Nephron (organoid): Measurements from ENCODE around the gene CEP85L.

Experiments used
- H3K27ac Mint-ChIP-seq, 3 experiments: 2 replicates each; pipeline ENCODE4 v1.8.0; 2020; ENCODE audit warnings: mixed read lengths in 3 of 3, mild to moderate bottlenecking in 2 of 3, moderate library complexity in 1 of 3
- H3K27me3 Mint-ChIP-seq: 2 replicates; pipeline ENCODE4 v1.8.0; 2021; ENCODE audit warnings: low read depth, mild to moderate bottlenecking, moderate library complexity, mixed read lengths
- H3K36me3 Mint-ChIP-seq: 2 replicates; pipeline ENCODE4 v1.8.0; 2020; ENCODE audit warnings: low read depth, mixed read lengths
- H3K4me1 Mint-ChIP-seq: 2 replicates; pipeline ENCODE4 v1.8.0; 2020; ENCODE audit warnings: mixed read lengths
- H3K4me3 Mint-ChIP-seq, 3 experiments: 2 replicates each; pipeline ENCODE4 v1.8.0; 2020; ENCODE audit warnings: mild to moderate bottlenecking in 3 of 3, mixed read lengths in 3 of 3, moderate library complexity in 2 of 3
- H3K9me3 Mint-ChIP-seq: 2 replicates; pipeline ENCODE4 v1.8.0; 2020; ENCODE audit warnings: mixed read lengths
- TF ChIP-seq, protein P1 (sequence below), 3 experiments: fragments of 200-600 bp; sonication (generic); IDR thresholded peaks; one replicate each; pipeline ENCODE4 v1.5.0; 2021; ENCODE audit warnings: antibody characterized with exemption in 3 of 3; ENCODE audit not compliant: unreplicated experiment in 3 of 3

The CEP85L gene

GRCh38 chr6:118589649-118590365 lies 61.6 kb downstream of the CEP85L start:
- Mint-ChIP-seq H3K9me3 (no peaks in the 10 kb centered on the region), H3K4me1 (peaks cover 29% of the 10 kb centered on the region), H3K4me3 (no peak overlapping the region), H3K36me3 (no peaks in the 10 kb centered on the region), H3K27me3 (no peaks in the 10 kb centered on the region), H3K27ac (peak overlapping the region in 1 of 3 experiments; percentile 16)
- TF ChIP-seq, protein P1, sequence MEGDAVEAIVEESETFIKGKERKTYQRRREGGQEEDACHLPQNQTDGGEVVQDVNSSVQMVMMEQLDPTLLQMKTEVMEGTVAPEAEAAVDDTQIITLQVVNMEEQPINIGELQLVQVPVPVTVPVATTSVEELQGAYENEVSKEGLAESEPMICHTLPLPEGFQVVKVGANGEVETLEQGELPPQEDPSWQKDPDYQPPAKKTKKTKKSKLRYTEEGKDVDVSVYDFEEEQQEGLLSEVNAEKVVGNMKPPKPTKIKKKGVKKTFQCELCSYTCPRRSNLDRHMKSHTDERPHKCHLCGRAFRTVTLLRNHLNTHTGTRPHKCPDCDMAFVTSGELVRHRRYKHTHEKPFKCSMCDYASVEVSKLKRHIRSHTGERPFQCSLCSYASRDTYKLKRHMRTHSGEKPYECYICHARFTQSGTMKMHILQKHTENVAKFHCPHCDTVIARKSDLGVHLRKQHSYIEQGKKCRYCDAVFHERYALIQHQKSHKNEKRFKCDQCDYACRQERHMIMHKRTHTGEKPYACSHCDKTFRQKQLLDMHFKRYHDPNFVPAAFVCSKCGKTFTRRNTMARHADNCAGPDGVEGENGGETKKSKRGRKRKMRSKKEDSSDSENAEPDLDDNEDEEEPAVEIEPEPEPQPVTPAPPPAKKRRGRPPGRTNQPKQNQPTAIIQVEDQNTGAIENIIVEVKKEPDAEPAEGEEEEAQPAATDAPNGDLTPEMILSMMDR (IDR thresholded peaks at IDR 0.05; ENCODE audit: unreplicated experiment in 3 of 3), result no peak

DNA sequence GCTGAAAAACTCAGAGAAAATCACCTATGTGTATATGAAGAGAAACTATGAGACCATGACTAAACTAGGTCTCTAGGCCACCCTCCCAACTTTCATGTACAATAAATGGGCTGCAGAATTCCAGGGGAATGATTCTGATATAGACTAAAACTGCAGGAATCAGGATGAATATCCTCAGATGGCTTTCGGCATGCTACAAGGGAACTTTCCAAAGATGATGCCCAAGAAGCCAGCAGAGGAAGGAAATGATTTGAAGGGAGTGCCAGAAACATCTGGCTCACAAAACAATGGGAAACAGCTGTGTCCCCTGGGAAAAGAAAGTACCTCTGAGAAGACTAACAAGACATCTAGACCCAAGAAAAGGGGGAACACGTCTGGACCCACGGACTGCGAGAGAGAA lies 62.2 kb downstream of the CEP85L start:
- Mint-ChIP-seq H3K27me3 (no peaks in the 10 kb centered on the region), H3K27ac (peak overlapping the region in 1 of 3 experiments; percentile 21), H3K36me3 (no peaks in the 10 kb centered on the region), H3K4me1 (peaks cover 29% of the 10 kb centered on the region), H3K9me3 (no peaks in the 10 kb centered on the region), H3K4me3 (no peak overlapping the region)
- TF ChIP-seq, protein P1 (IDR thresholded peaks at IDR 0.05; ENCODE audit: unreplicated experiment in 3 of 3), result no peak

- H3K36me3 Mint-ChIP-seq, result no peaks in the 10 kb centered on the region
- H3K27me3 Mint-ChIP-seq, result no peaks in the 10 kb centered on the region
- TF ChIP-seq, protein P1 (IDR thresholded peaks at IDR 0.05; ENCODE audit: unreplicated experiment in 3 of 3), result no peak
- H3K4me3 Mint-ChIP-seq, result no peak overlapping the region
- peaks cover 29% of the 10 kb centered on the region for H3K4me1 Mint-ChIP-seq
- no peaks in the 10 kb centered on the region for H3K9me3 Mint-ChIP-seq
- H3K27ac Mint-ChIP-seq, result peak overlapping the region in 1 of 3 experiments; percentile 21
Measured at GRCh38 chr6:118588626-118589025, 62.8 kb downstream of the CEP85L start.

GRCh38 chr6:118586746-118587485 lies 64.5 kb downstream of the CEP85L start:
- Mint-ChIP-seq H3K4me3 (no peak overlapping the region), H3K27me3 (no peaks in the 10 kb centered on the region), H3K9me3 (no peaks in the 10 kb centered on the region), H3K27ac (peak overlapping the region in 1 of 3 experiments; percentile 64), H3K4me1 (peaks cover 26% of the 10 kb centered on the region), H3K36me3 (no peaks in the 10 kb centered on the region)
- TF ChIP-seq, protein P1 (IDR thresholded peaks at IDR 0.05; ENCODE audit: unreplicated experiment in 3 of 3), result no peak

- H3K27ac Mint-ChIP-seq, result no peak overlapping the region
- peaks cover 10% of the 10 kb centered on the region for H3K36me3 Mint-ChIP-seq
- H3K27me3 Mint-ChIP-seq, result no peaks in the 10 kb centered on the region
- peaks cover 7% of the 10 kb centered on the region for H3K9me3 Mint-ChIP-seq
- TF ChIP-seq, protein P1 (IDR thresholded peaks at IDR 0.05; ENCODE audit: unreplicated experiment in 3 of 3), result no peak
- H3K4me3 Mint-ChIP-seq, result no peak overlapping the region
- peaks cover 14% of the 10 kb centered on the region for H3K4me1 Mint-ChIP-seq
Measured at GRCh38 chr6:118584911-118585310, 66.5 kb downstream of the CEP85L start.
